ENCODE measurements around the gene DPYSL5. TPM values are rescaled to one million over a fixed set of nuclear protein-coding genes. Genes with fewer than 3 reads are reported as not detected.
A peak's percentile ranks its signal among the peaks of the same experiment; 100 is the strongest.

The DPYSL5 gene
- total RNA-seq, 8 experiments from 2014 or later: 0.09 to 255 (median 90.7) TPM

DNA sequence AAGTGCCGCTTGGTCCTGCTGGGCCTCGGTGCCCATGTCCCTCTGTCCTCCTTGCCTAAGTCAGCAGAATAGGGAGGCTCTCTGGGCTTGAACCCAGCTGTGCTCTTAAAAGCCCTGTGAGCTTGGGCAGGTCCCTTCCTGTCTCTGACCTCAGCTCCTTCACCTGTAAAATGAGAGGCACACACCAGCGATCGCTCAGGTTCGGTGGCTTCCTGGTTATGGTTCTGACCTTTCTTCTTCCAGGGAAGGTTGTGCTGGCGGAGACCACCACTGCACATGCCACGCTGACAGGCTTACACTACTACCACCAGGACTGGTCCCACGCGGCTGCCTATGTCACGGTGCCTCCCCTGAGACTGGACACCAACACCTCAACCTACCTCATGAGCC lies 86.4 kb downstream of the DPYSL5 start:
- no peak for ATAC-seq (replicated peaks in 6 of 8)
- H3K4me3 ChIP-seq: no peak overlapping the region
- in situ Hi-C loops (cut with MboI; ENCODE audit: low pct_unique_long_range_greater_than_20kb in 2 of 9, low sequenced_read_pairs in 9 of 9, unreplicated experiment in 9 of 9): loop anchor here in 5 of 9 experiments (10.0 to 25.0 kb wide), 2 partner anchors 90 to 97 kb away; partner anchors contain the start of gene DPYSL5 (in 5 of the 5)
- 40 to 100% (median 78%) methylated on average over 1 to 5 of the region's 10 CpGs; no CpG with 5 or more reads in 4 of the 10 experiments for WGBS, 10 experiments
- no peaks in the 10 kb centered on the region for H3K4me1 ChIP-seq (replicated peaks in 1 of 2)
- no peak overlapping the region for H3K27ac ChIP-seq

DNA sequence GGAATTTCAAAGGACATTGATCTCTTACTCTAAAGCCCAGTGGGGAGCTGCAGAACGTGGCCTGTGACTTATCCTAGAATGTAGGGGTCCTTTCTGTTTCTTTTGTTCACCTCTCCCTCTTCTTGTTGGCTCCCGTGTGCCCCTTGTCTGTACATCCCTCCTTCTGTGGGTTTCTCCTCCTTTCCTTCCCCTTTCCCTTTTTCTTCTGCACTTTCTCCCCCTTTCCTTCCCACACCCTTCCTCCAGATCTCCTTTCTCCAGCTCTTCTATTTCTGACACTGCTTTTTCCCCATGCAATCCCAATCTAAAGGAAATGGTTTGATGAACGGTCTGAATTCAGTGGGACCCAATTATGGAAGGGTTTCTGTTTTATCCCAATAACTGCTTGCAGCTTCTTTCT lies 87.1 kb downstream of the DPYSL5 start:
- WGBS, 10 experiments: 10 to 81% (median 51%) methylated on average over 2 to 3 of the region's 3 CpGs; no CpG with 5 or more reads in 2 of the 10 experiments
- Histone ChIP-seq H3K4me3 (no peak overlapping the region), H3K4me1 (replicated peaks in 1 of 2) (no peaks in the 10 kb centered on the region), H3K27ac (no peak overlapping the region)
- in situ Hi-C loops (cut with MboI; ENCODE audit: low pct_unique_long_range_greater_than_20kb in 2 of 9, low sequenced_read_pairs in 9 of 9, unreplicated experiment in 9 of 9): loop anchor here in 5 of 9 experiments (10.0 to 25.0 kb wide), 2 partner anchors 90 to 98 kb away; partner anchors contain the start of gene DPYSL5 (in 5 of the 5)
- ATAC-seq (replicated peaks in 6 of 8): no peak

DNA sequence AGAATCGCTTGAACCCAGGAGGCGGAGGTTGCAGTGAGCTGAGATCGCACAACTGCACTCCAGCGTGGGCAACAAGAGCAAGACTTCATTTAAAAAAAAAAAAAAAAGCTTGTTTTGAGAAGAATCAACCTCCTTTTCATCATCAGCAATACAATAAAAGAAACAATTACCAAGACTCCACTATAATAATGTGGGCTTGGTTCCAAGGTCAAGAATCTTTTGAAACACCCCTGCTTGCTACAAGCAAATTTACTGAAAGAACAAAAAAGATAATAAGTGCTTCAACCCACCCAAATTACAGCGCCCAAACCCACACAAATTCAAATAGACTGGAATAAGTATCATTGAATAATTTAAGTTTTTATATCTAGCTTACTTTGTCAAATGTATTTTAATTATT lies 88.9 kb downstream of the DPYSL5 start:
- Histone ChIP-seq H3K4me1 (replicated peaks in 1 of 2) (no peaks in the 10 kb centered on the region), H3K27ac (no peak overlapping the region), H3K4me3 (no peak overlapping the region)
- ATAC-seq (replicated peaks in 6 of 8): no peak
- in situ Hi-C loops (cut with MboI; ENCODE audit: low pct_unique_long_range_greater_than_20kb in 2 of 9, low sequenced_read_pairs in 9 of 9, unreplicated experiment in 9 of 9): loop anchor here in 5 of 9 experiments (10.0 to 25.0 kb wide), 2 partner anchors 92 to 100 kb away; partner anchors contain the start of gene DPYSL5 (in 5 of the 5)
- WGBS, 10 experiments: 54 to 100% (median 75%) methylated on average over 1 to 5 of the region's 5 CpGs; no CpG with 5 or more reads in 1 of the 10 experiments

GRCh38 chr2:26938399-26939118 lies 90.6 kb downstream of the DPYSL5 start:
- no peak overlapping the region for H3K4me3 ChIP-seq
- ATAC-seq (replicated peaks in 6 of 8): no peak
- in situ Hi-C loops (cut with MboI; ENCODE audit: low pct_unique_long_range_greater_than_20kb in 2 of 9, low sequenced_read_pairs in 9 of 9, unreplicated experiment in 9 of 9): loop anchor here in 5 of 9 experiments (10.0 to 25.0 kb wide), 2 partner anchors 94 to 101 kb away; partner anchors contain the start of gene DPYSL5 (in 5 of the 5)
- WGBS, 10 experiments: 40 to 100% methylated on average over 1 to 2 of the region's 10 CpGs; no CpG with 5 or more reads in 8 of the 10 experiments
- no peaks in the 10 kb centered on the region for H3K4me1 ChIP-seq (replicated peaks in 1 of 2)
- no peak overlapping the region for H3K27ac ChIP-seq

DNA sequence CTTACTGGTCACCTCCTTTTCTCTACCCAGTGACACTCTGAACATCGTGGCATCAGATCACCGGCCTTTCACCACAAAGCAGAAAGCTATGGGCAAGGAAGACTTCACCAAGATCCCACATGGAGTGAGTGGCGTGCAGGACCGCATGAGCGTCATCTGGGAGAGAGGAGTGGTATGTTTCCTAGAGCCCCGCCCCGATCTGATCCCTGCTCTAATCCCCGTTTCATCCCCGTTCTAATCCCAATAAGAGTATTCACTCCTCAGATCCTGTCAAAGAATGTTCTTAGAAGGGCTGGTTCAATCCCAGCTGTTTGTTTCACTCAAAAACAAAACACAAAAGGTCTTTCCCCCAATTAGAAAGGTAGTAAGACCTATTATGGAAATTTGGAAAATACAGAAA lies 92.1 kb downstream of the DPYSL5 start:
- in situ Hi-C loops (cut with MboI; ENCODE audit: low pct_unique_long_range_greater_than_20kb in 2 of 9, low sequenced_read_pairs in 9 of 9, unreplicated experiment in 9 of 9): loop anchor here in 6 of 9 experiments (10.0 to 25.0 kb wide), 2 partner anchors 95 to 103 kb away; partner anchors contain the start of gene DPYSL5 (in 6 of the 6)
- Histone ChIP-seq H3K4me1 (replicated peaks in 1 of 2) (no peaks in the 10 kb centered on the region), H3K4me3 (no peak overlapping the region), H3K27ac (no peak overlapping the region)
- WGBS, 10 experiments: 40 to 100% (median 93%) methylated on average over 1 to 7 of the region's 9 CpGs; no CpG with 5 or more reads in 1 of the 10 experiments
- no peak for ATAC-seq (replicated peaks in 6 of 8)

GRCh38 chr2:26941486-26941885 lies 93.6 kb downstream of the DPYSL5 start:
- ATAC-seq (replicated peaks in 6 of 8): no peak
- 61 to 100% (median 100%) methylated on average over 1 to 3 of the region's 3 CpGs; no CpG with 5 or more reads in 4 of the 10 experiments for WGBS, 10 experiments

DNA sequence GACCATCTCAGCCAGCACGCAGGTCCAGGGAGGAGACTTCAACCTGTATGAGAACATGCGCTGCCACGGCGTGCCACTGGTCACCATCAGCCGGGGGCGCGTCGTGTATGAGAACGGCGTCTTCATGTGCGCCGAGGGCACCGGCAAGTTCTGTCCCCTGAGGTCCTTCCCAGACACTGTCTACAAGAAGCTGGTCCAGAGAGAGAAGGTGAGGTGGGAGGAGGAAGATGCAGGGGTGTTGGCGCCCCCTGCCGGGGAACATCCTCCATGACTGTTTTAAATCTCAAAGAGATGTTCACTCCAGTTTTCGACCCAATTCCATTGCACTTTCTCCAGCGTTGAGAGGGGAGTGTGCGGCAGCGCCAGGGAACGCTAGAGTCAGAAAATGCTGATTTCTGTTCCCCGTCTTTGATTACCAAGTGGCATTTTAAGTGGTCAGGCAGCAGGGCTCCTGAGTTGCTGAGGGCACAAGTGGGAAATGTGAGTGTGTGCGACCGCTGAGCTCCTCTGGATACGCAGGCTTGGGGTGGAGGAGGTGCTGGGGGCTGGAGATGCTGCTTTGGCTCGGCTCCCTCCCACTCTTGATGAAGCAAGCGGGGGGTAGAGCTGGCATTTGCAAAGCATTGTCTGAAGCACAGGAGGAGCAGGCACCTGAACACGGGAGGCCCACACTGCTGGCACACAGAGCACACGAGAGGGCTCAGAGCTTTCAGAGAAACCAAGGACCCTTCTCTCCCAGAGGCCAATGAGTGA lies 94.8 kb downstream of the DPYSL5 start:
- peak; percentile 47 to 72 (median 62) for ATAC-seq (replicated peaks in 6 of 8)
- H3K27ac ChIP-seq: no peak overlapping the region
- H3K4me1 ChIP-seq (replicated peaks in 1 of 2): no peaks in the 10 kb centered on the region
- in situ Hi-C loops (cut with MboI; ENCODE audit: low pct_unique_long_range_greater_than_20kb in 2 of 9, low sequenced_read_pairs in 9 of 9, unreplicated experiment in 9 of 9): loop anchor here in 6 of 9 experiments (10.0 to 25.0 kb wide), 2 partner anchors 98 to 105 kb away; partner anchors contain the start of gene DPYSL5 (in 6 of the 6)
- H3K4me3 ChIP-seq: no peak overlapping the region
- WGBS, 10 experiments: 24 to 83% (median 46%) methylated on average over 1 to 18 of the region's 28 CpGs; no CpG with 5 or more reads in 3 of the 10 experiments

More at GRCh38 chr2:26941486-26941885, 93.6 kb downstream of the DPYSL5 start:
- Histone ChIP-seq H3K4me1 (replicated peaks in 1 of 2) (no peaks in the 10 kb centered on the region), H3K27ac (no peak overlapping the region), H3K4me3 (no peak overlapping the region)
- in situ Hi-C loops (cut with MboI; ENCODE audit: low pct_unique_long_range_greater_than_20kb in 2 of 9, low sequenced_read_pairs in 9 of 9, unreplicated experiment in 9 of 9): loop anchor here in 6 of 9 experiments (10.0 to 25.0 kb wide), 2 partner anchors 97 to 104 kb away; partner anchors contain the start of gene DPYSL5 (in 6 of the 6)

- H3K4me1 ChIP-seq (replicated peaks in 1 of 2): no peaks in the 10 kb centered on the region
- ATAC-seq (replicated peaks in 6 of 8): peak in 5 of 8 experiments; percentile 35 to 64 (median 47)
- H3K27ac ChIP-seq: no peak overlapping the region
- H3K4me3 ChIP-seq: no peak overlapping the region
- in situ Hi-C loops (cut with MboI; ENCODE audit: low pct_unique_long_range_greater_than_20kb in 2 of 9, low sequenced_read_pairs in 9 of 9, unreplicated experiment in 9 of 9): loop anchor here in 6 of 9 experiments (10.0 to 25.0 kb wide), 2 partner anchors 101 to 109 kb away; partner anchors contain the start of gene DPYSL5 (in 6 of the 6)
- 50 to 95% (median 82%) methylated on average over 3 to 9 of the region's 12 CpGs; no CpG with 5 or more reads in 1 of the 10 experiments for WGBS, 10 experiments
Measured at GRCh38 chr2:26945991-26946750, 98.2 kb downstream of the DPYSL5 start.

- Histone ChIP-seq H3K4me3 (no peak overlapping the region), H3K27ac (no peak overlapping the region), H3K4me1 (replicated peaks in 1 of 2) (no peaks in the 10 kb centered on the region)
- in situ Hi-C loops (cut with MboI; ENCODE audit: low pct_unique_long_range_greater_than_20kb in 2 of 9, low sequenced_read_pairs in 9 of 9, unreplicated experiment in 9 of 9): loop anchor here in 6 of 9 experiments (10.0 to 25.0 kb wide), 2 partner anchors 102 to 110 kb away; partner anchors contain the start of gene DPYSL5 (in 6 of the 6)
- ATAC-seq (replicated peaks in 6 of 8): peak in 4 of 8 experiments; percentile 4 to 93 (median 87)
- WGBS, 10 experiments: 72 to 85% (median 83%) methylated on average over 5 to 9 of the region's 34 CpGs; no CpG with 5 or more reads in 6 of the 10 experiments
Measured at GRCh38 chr2:26946841-26947784, 99.2 kb downstream of the DPYSL5 start.

DNA sequence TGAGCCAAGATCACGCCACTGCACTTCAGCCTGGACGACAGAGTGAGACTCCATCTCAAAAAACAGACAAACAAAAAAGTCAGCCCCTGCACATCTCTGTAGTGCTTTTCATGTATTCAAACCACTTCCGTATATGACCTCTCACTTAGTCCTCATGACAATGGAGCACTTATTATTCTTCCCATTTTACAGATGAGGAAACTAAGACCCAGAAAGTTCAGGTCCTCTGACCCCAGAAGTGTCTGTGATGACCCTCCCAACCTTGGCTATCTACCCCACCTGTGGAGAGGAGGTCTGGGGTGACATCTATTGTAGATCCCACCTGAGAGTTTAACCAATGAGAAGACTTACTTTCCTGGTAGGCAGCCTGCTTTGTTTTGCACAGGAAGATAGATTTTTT lies 100.9 kb downstream of the DPYSL5 start:
- in situ Hi-C loops (cut with MboI; ENCODE audit: low pct_unique_long_range_greater_than_20kb in 2 of 9, low sequenced_read_pairs in 9 of 9, unreplicated experiment in 9 of 9): loop anchor here in 6 of 9 experiments (10.0 to 25.0 kb wide), 2 partner anchors 104 to 111 kb away; partner anchors contain the start of gene DPYSL5 (in 6 of the 6)
- WGBS, 10 experiments: 80 to 100% (median 96%) methylated on average over 1 to 2 of the region's 3 CpGs; no CpG with 5 or more reads in 6 of the 10 experiments
- ATAC-seq (replicated peaks in 6 of 8): no peak

DNA sequence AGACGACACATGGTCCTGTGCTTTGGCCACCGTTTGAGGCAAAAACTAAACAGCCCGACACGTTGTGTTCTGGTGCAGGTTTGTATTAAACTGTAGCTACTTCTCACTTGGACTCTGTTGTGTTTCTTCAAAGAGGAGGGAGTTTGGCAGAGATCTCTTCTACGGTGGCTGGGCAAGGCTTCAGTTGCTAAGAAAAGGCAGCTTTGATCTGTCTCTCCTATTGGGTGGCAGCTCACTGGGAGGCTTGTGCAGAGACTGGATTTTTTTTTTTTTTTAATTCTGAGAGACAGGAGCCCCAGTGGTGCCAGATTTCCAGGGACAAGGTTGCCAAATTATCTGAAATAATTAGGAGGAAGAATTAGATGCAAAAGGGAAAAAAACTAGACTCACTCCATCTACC lies 102.3 kb downstream of the DPYSL5 start:
- H3K27ac ChIP-seq: no peak overlapping the region
- ATAC-seq (replicated peaks in 6 of 8): no peak
- H3K4me3 ChIP-seq: no peak overlapping the region
- no peaks in the 10 kb centered on the region for H3K4me1 ChIP-seq (replicated peaks in 1 of 2)
- 50 to 100% (median 88%) methylated on average over 1 to 4 of the region's 5 CpGs; no CpG with 5 or more reads in 2 of the 10 experiments for whole genome bisulfite sequencing, 10 experiments
- in situ Hi-C loops (cut with MboI; ENCODE audit: low pct_unique_long_range_greater_than_20kb in 2 of 9, low sequenced_read_pairs in 9 of 9, unreplicated experiment in 9 of 9): loop anchor here in 4 of 9 experiments (25.0 kb wide), 3 partner anchors 137 to 337 kb away; partner anchors contain the start of genes DNAJC5G (in 3 of the 4), TRIM54 (in 3 of the 4), EMILIN1 (in 1 of the 4) and KHK (in 1 of the 4)

More for the DNA sequence above, 100.9 kb downstream of the DPYSL5 start:
- H3K27ac ChIP-seq: no peak overlapping the region
- H3K4me1 ChIP-seq (replicated peaks in 1 of 2): no peaks in the 10 kb centered on the region
- no peak overlapping the region for H3K4me3 ChIP-seq
